Measurements from ENCODE around the gene ZNF497.
A peak's percentile ranks its signal among the peaks of the same experiment; 100 is the strongest.

DNA sequence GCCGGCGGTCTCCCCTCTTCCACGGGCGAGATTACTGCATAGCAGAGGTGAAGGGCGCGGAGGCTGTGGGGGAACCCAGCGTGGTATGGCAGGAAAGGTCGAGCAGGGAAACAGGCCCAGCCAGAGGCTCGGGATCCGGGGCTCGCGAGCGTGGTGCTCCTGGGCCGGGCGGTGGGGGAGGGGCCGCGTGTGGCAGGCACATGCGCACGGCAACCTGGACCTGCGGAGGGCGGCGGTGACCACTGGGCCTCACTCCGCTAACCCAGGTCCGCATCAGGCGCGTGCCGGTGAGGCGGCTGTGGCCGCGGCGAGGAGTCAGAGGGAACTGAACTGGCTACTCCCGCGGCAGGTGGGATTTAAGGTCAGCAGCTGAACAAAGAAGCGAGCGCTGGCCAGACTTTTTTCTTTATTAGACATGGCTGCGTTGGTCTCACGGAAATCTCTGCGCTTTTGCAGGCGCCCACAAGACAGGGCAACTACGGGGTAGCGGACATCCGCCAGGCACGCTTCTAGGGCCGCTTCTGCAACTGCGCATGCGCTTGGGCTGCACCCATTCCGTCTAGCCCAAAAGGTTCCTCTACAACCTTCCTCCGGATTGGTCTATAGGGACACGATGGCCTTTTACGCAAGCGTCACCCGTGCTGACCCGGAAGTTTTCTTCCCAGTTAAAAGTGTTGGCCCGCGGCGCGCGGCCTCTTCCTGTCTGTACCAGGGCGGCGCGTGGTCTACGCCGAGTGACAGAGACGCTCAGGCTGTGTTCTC lies 24.2 kb upstream of the ZNF497 start, which contains the start of gene RPS5:
- peak; percentile 36 for TF ChIP-seq POLR2A (IDR thresholded peaks at IDR 0.05)
- TF ChIP-seq CTCF (IDR thresholded peaks at IDR 0.05): peak in 2 of 4 experiments; percentile 7 to 12
